Colonic mucosa (tissue), 4 donors: ENCODE data around the gene SEL1L3. TPM values are rescaled to one million over a fixed set of nuclear protein-coding genes. Genes with fewer than 3 reads are reported as not detected.
A peak's percentile ranks its signal among the peaks of the same experiment; 100 is the strongest.

Source experiments
- DNase-seq: peaks from one replicate; pipeline ENCODE4 v3.0.0-alpha.2; 2020
- H3K27ac ChIP-seq: fragments of 200-600 bp; one replicate; pipeline ENCODE4 v1.8.0; 2021
- H3K27me3 ChIP-seq: fragments of 200-600 bp; one replicate; pipeline ENCODE4 v1.8.0; 2021
- H3K36me3 ChIP-seq: fragments of 200-600 bp; one replicate; pipeline ENCODE4 v1.8.0; 2021
- H3K4me1 ChIP-seq: fragments of 200-600 bp; one replicate; pipeline ENCODE4 v1.8.0; 2021; ENCODE audit warnings: mild to moderate bottlenecking
- H3K4me3 ChIP-seq: fragments of 200-600 bp; one replicate; pipeline ENCODE4 v1.8.0; 2021
- H3K9ac ChIP-seq, 2 donors: one replicate each; pipeline ENCODE4 v1.7.0; 2013; ENCODE audit warnings: control low read depth in 2 of 2, low read depth in 2 of 2, low read length in 2 of 2
- H3K9me3 ChIP-seq: fragments of 200-600 bp; one replicate; pipeline ENCODE4 v1.8.0; 2021
- CTCF ChIP-seq: fragments of 200-600 bp; IDR thresholded peaks from one replicate; pipeline ENCODE4 v1.8.0; 2022; ENCODE audit warnings: antibody characterized with exemption, mild to moderate bottlenecking
- intact Hi-C: fragments of 100-400 bp; cut with DNase I; formaldehyde crosslinking; loops from one replicate; pipeline ENCODE4 v1.14.1; 2022
- total RNA-seq, 2 donors: library from RNA; stranded (reverse); fragmentation: NEBNext Ultra II Directional in 1 of 2; extraction: Animal tissue kit (Norgen Biotek cat#: 25700) in 1 of 2; gene quantifications; one replicate each; pipeline ENCODE4 v1.2.1, GENCODE V29; 2021
- donor health status: healthy.
- donor health status: DM: no; HTN: no; CAD: no.
- donor health status: DM: no; HTN: no; CAD: no.

Gene SEL1L3
- total RNA-seq, 2 donors from 2014 or later: 88.4 to 96.2 TPM

GRCh38 chr4:25861951-25862410, 807 bp downstream of the SEL1L3 start:
- Histone ChIP-seq H3K4me1 (peaks cover 10% of the 10 kb centered on the region), H3K36me3 (no peaks in the 10 kb centered on the region), H3K9me3 (no peaks in the 10 kb centered on the region), H3K4me3 (peak overlapping the region; percentile 88), H3K9ac (peak overlapping the region; percentile 52 to 78), H3K27me3 (no peaks in the 10 kb centered on the region), H3K27ac (peak overlapping the region; percentile 91)
- no peak for TF ChIP-seq CTCF
- intact Hi-C loops: loop anchor here (10.0 kb wide), 1 partner anchor 53 kb away; the partner anchor contains the start of gene SMIM20
- DNase-seq: peak; percentile 53

- peak overlapping the region; percentile 91 for H3K27ac ChIP-seq
- H3K4me1 ChIP-seq: peaks cover 10% of the 10 kb centered on the region
Observed at GRCh38 chr4:25861280-25861950, 1.4 kb downstream of the SEL1L3 start.

GRCh38 chr4:25860586-25861279, 2.1 kb downstream of the SEL1L3 start:
- intact Hi-C loops: loop anchor here (10.0 kb wide), 1 partner anchor 54 kb away; the partner anchor contains the start of gene SMIM20
- DNase-seq: peak; percentile 34

More at GRCh38 chr4:25861280-25861950, 1.4 kb downstream of the SEL1L3 start:
- no peak for TF ChIP-seq CTCF
- DNase-seq: no peak
- Histone ChIP-seq H3K36me3 (no peaks in the 10 kb centered on the region), H3K27me3 (no peaks in the 10 kb centered on the region), H3K9me3 (no peaks in the 10 kb centered on the region), H3K9ac (peak overlapping the region; percentile 52 to 78), H3K4me3 (peak overlapping the region; percentile 88)
- intact Hi-C loops: loop anchor here (10.0 kb wide), 1 partner anchor 53 kb away; the partner anchor contains the start of gene SMIM20

GRCh38 chr4:25859429-25860148, 3.2 kb downstream of the SEL1L3 start:
- no peaks in the 10 kb centered on the region for H3K27me3 ChIP-seq
- H3K4me1 ChIP-seq: peaks cover 23% of the 10 kb centered on the region
- no peak overlapping the region for H3K4me3 ChIP-seq
- no peak for TF ChIP-seq CTCF
- H3K36me3 ChIP-seq: no peaks in the 10 kb centered on the region
- H3K9me3 ChIP-seq: no peaks in the 10 kb centered on the region
- peak overlapping the region in 1 of 2 donors; percentile 0 for H3K9ac ChIP-seq
- H3K27ac ChIP-seq: peak overlapping the region; percentile 63
- intact Hi-C loops: loop anchor here (10.0 kb wide), 1 partner anchor 55 kb away; the partner anchor contains the start of gene SMIM20
- DNase-seq: no peak

More at GRCh38 chr4:25860586-25861279, 2.1 kb downstream of the SEL1L3 start:
- Histone ChIP-seq H3K4me3 (no peak overlapping the region), H3K9me3 (no peaks in the 10 kb centered on the region), H3K4me1 (peaks cover 11% of the 10 kb centered on the region), H3K27ac (no peak overlapping the region), H3K36me3 (no peaks in the 10 kb centered on the region), H3K27me3 (no peaks in the 10 kb centered on the region), H3K9ac (peak overlapping the region in 1 of 2 donors; percentile 3)
- TF ChIP-seq CTCF: no peak

- intact Hi-C loops: no loop called here
- H3K27me3 ChIP-seq: no peaks in the 10 kb centered on the region
- TF ChIP-seq CTCF: no peak
- no peak for DNase-seq
- no peaks in the 10 kb centered on the region for H3K9me3 ChIP-seq
- no peak overlapping the region for H3K4me3 ChIP-seq
- H3K9ac ChIP-seq: no peak overlapping the region
- H3K27ac ChIP-seq: no peak overlapping the region
- H3K36me3 ChIP-seq: no peaks in the 10 kb centered on the region
- H3K4me1 ChIP-seq: peaks cover 22% of the 10 kb centered on the region
Observed at GRCh38 chr4:25857851-25858400, 4.9 kb downstream of the SEL1L3 start.
